ENCODE measurements around the gene PIPOX.

DNA sequence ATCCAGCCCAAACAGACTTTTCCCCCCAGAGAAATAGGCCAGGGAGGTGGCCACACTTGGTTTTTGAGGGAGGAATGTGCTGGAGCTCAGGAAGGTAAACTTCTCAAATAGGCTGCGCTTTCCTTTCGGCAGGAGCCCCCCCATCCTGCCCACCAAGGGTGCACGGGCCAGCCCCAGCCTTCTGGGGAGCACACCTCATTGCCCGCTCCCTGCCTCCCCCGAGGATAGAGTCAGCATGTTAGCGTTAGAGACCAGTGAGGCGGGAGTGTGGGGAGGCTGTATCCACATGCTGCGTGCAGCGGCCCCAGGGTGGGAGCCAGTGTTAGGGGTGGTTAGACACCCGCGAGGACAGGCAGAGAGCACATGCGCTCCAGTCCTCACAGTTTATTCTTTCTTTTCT is 42.3 kb downstream of the PIPOX start:
- TF ChIP-seq, protein P1, sequence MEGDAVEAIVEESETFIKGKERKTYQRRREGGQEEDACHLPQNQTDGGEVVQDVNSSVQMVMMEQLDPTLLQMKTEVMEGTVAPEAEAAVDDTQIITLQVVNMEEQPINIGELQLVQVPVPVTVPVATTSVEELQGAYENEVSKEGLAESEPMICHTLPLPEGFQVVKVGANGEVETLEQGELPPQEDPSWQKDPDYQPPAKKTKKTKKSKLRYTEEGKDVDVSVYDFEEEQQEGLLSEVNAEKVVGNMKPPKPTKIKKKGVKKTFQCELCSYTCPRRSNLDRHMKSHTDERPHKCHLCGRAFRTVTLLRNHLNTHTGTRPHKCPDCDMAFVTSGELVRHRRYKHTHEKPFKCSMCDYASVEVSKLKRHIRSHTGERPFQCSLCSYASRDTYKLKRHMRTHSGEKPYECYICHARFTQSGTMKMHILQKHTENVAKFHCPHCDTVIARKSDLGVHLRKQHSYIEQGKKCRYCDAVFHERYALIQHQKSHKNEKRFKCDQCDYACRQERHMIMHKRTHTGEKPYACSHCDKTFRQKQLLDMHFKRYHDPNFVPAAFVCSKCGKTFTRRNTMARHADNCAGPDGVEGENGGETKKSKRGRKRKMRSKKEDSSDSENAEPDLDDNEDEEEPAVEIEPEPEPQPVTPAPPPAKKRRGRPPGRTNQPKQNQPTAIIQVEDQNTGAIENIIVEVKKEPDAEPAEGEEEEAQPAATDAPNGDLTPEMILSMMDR (IDR thresholded peaks at IDR 0.05): no peak
- no peak for TF ChIP-seq POLR2AphosphoS5 (IDR thresholded peaks at IDR 0.05)
